HepG2 (cell line): ENCODE data around the gene CDH12.

Experiments used
- ASH2L ChIP-seq: fragments of 300-600, 200-600 bp; sonication (generic); IDR thresholded peaks from 2 replicates; pipeline ENCODE4 v1.7.0; 2017; ENCODE audit warnings: low read depth, mild to moderate bottlenecking, moderate library complexity, mixed read lengths, low read length; ENCODE audit not compliant: insufficient read length
- BCL6 ChIP-seq: IDR thresholded peaks from 2 replicates; pipeline ENCODE4 v1.6.1; 2016; ENCODE audit warnings: missing genetic modification reagents, missing compliant biosample characterization
- CBX2 ChIP-seq, 2 experiments: fragments of 200-600 bp in 1 of 2; sonication (generic); formaldehyde crosslinking in 1 of 2; IDR thresholded peaks; 2 replicates each; pipeline versions ENCODE4 v1.7.0 to v1.8.1; 2018 to 2022; ENCODE audit warnings: low read depth in 2 of 2, low read length in 1 of 2, mild to moderate bottlenecking in 1 of 2, missing genetic modification reagents in 1 of 2
- CTCF ChIP-seq: sonication (generic); formaldehyde crosslinking; IDR thresholded peaks from 2 replicates; pipeline ENCODE4 v1.5.0; 2020; ENCODE audit warnings: mild to moderate bottlenecking, missing genetic modification reagents, moderate library complexity
- E2F5 ChIP-seq: sonication (generic); formaldehyde crosslinking; conservative IDR thresholded peaks from 2 replicates; pipeline ENCODE4 v1.4.0; 2020; ENCODE audit warnings: missing genetic modification reagents
- KLF9 ChIP-seq: IDR thresholded peaks from 2 replicates; pipeline ENCODE4 v1.6.1; 2016; ENCODE audit warnings: low read depth
- POLR2A ChIP-seq, 2 experiments: IDR thresholded peaks; 2 replicates each; pipeline ENCODE4 v1.6.1; 2011; ENCODE audit warnings: low read depth in 2 of 2, low read length in 2 of 2, mild to moderate bottlenecking in 1 of 2, moderate library complexity in 1 of 2; ENCODE audit not compliant: insufficient read depth in 1 of 2
- SOX6 ChIP-seq, 2 experiments: fragments of 450-650 bp in 1 of 2; sonication (generic) in 1 of 2; formaldehyde crosslinking in 1 of 2; IDR thresholded peaks; 2 replicates each; pipeline versions ENCODE4 v1.4.0 to v1.6.1; 2017 to 2020; ENCODE audit warnings: antibody characterized with exemption in 1 of 2, mild to moderate bottlenecking in 1 of 2, missing genetic modification reagents in 1 of 2
- TCF7L2 ChIP-seq: IDR thresholded peaks from 2 replicates; pipeline ENCODE4 v1.6.1; 2011; ENCODE audit warnings: mild to moderate bottlenecking, low read depth, low read length, moderate library complexity
- TEAD2 ChIP-seq: sonication (generic); formaldehyde crosslinking; IDR thresholded peaks from 2 replicates; pipeline ENCODE4 v1.9.0; 2021; ENCODE audit warnings: missing genetic modification reagents
- ZBTB49 ChIP-seq: sonication (generic); formaldehyde crosslinking; IDR thresholded peaks from 2 replicates; pipeline ENCODE4 v1.4.0; 2020; ENCODE audit warnings: missing genetic modification reagents, borderline replicate concordance
- ZNF276 ChIP-seq: sonication (generic); formaldehyde crosslinking; IDR thresholded peaks from 2 replicates; pipeline ENCODE4 v1.4.0; 2020; ENCODE audit warnings: mild to moderate bottlenecking, low read depth, missing genetic modification reagents
- ZNF329 ChIP-seq: sonication (generic); formaldehyde crosslinking; IDR thresholded peaks from 2 replicates; pipeline ENCODE4 v1.9.0; 2021; ENCODE audit warnings: low read depth, mild to moderate bottlenecking, missing genetic modification reagents
- ZNF512B ChIP-seq: sonication (generic); formaldehyde crosslinking; IDR thresholded peaks from 2 replicates; pipeline ENCODE4 v1.5.1; 2020; ENCODE audit warnings: missing genetic modification reagents, mild to moderate bottlenecking, borderline replicate concordance

- TF ChIP-seq CTCF (no peak), TCF7L2 (no peak), ASH2L (no peak), KLF9 (no peak), E2F5 (CRISPR knock-in tag) (no peak), ZNF276 (CRISPR knock-in tag) (no peak), CBX2 (IDR thresholded peaks at IDR 0.05; ENCODE audit: low read depth, low read length) (no peak), CBX2 (CRISPR knock-in tag; IDR thresholded peaks at IDR 0.05; ENCODE audit: low read depth) (no peak), TEAD2 (no peak), ZNF512B (no peak), POLR2A (IDR thresholded peaks at IDR 0.05; ENCODE audit: insufficient read depth in 1 of 2, low read depth in 2 of 2, low read length in 2 of 2) (no peak), ZBTB49 (CRISPR knock-in tag) (no peak), BCL6 (CRISPR knock-in tag) (no peak), SOX6 (IDR thresholded peaks at IDR 0.05) (no peak), SOX6 (CRISPR knock-in tag; IDR thresholded peaks at IDR 0.05) (no peak), ZNF329 (CRISPR knock-in tag) (no peak)
These were observed 124.5 kb downstream of the CDH12 start for GRCh38 chr5:22728610-22729009.
